ENCODE results near the gene TIGD3. TPM values are rescaled to one million over a fixed set of nuclear protein-coding genes. Genes with fewer than 3 reads are reported as not detected.
A peak's percentile ranks its signal among the peaks of the same experiment; 100 is the strongest.

TIGD3 gene
- total and polyA plus RNA-seq, 9 of the 15 experiments (the other 6 are each of a cell fraction or from before 2014, with no cell fraction given), result 0.06 to 1.3 (median 0.56) TPM

DNA sequence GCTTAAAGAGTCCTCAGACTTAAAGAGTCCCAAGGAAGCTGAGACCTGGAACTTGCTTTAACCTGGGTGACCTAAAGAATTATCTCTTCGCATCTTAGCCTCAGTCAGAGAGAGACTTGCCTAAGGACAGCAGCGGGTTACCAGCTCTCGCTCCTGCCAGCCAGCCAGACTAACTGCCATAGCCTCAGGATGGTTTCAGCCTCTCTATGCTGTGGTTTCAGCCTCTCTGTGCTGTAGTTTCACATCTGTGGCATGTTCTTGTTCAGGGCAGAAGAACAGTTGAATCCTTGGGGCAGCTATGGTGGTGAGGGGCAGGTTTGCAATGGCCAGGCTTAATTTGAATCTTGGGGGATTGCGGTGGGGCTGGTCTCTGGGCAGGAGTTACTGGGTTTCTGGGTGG lies 34.2 kb downstream of the TIGD3 start:
- TF ChIP-seq FOXA3 (CRISPR knock-in tag; conservative IDR thresholded peaks at IDR 0.05 in 1 of 2, IDR thresholded peaks at IDR 0.05 in 1 of 2), result 0 out of 4 replicates have a peak, but pooled peaks of 1 of the 2 experiments have one; percentile 21
- no peak for TF ChIP-seq SAP30 (IDR thresholded peaks at IDR 0.05; ENCODE audit: borderline replicate concordance, insufficient read depth, low read depth, low read length, poor library complexity, severe bottlenecking)
- POLR2A ChIA-PET, result interaction anchor here (0.6 to 16.2 kb wide), 10 partner anchors 9 to 219 kb away, joined by 3 to 253 read pairs (median 4); partner anchors contain the start of genes MALAT1, NEAT1 and SPDYC
- H3K79me2 ChIP-seq (ENCODE audit: control insufficient read depth, insufficient read depth, low read length), result peaks cover 37% of the 10 kb centered on the region
- no peaks in the 10 kb centered on the region for H3K9me1 ChIP-seq (ENCODE audit: control insufficient read depth, insufficient read depth, low read length)
- H3K4me1 ChIP-seq (replicated peaks in 1 of 2; ENCODE audit: control insufficient read depth in 2 of 2, insufficient read depth in 2 of 2, low read length in 2 of 2), result peaks cover 32 to 70% of the 10 kb centered on the region in 2 experiments
- H3K4me3 ChIP-seq, result no peak overlapping the region
- peak overlapping the region; percentile 43 for H3K4me2 ChIP-seq (ENCODE audit: insufficient read depth, low read length)
- in situ Hi-C loops (cut with MboI), result no loop called here
- intact Hi-C loops (cut with micrococcal nuclease), result no loop called here
- FAIRE-seq, result no peak
- H3K27ac ChIP-seq (ENCODE audit: extremely low read depth, low read depth, low read length), result no peak overlapping the region; the same call in 2 of the 3 replicates
- H3K9me3 ChIP-seq (replicated peaks; ENCODE audit: control insufficient read depth, insufficient read depth, low read depth, low read length), result no peaks in the 10 kb centered on the region; the same call in 1 of the 2 replicates
- ATAC-seq, result no peak
- BruUV-seq (replicated peaks), result no TSS peak
- H2AFZ ChIP-seq (ENCODE audit: low read depth, low read length), result no peak overlapping the region
- H3K27me3 ChIP-seq (ENCODE audit: control insufficient read depth in 2 of 2, insufficient read depth in 2 of 2, low read length in 2 of 2), result no peaks in the 10 kb centered on the region
- H3K9ac ChIP-seq (ENCODE audit: insufficient read depth in 1 of 2, low read depth in 2 of 2, low read length in 2 of 2), result peak overlapping the region; percentile 13 to 75; a peak in 2 of 4 replicates
- CTCF ChIA-PET (ENCODE audit: low intra/inter-chr PET ratio), result interaction anchor here (0.7 kb wide), 1 partner anchor 21 kb away, joined by 3 read pairs; no protein-coding TSS in a partner anchor
- peaks cover 54% of the 10 kb centered on the region; the same call in 2 of the 3 replicates for H3K36me3 ChIP-seq (ENCODE audit: control insufficient read depth, insufficient read depth, low read length)
- DNase-seq (ENCODE audit: extremely low read depth in 1 of 4, low spot score in 3 of 4), result no peak
- peaks cover 9% of the 10 kb centered on the region for H4K20me1 ChIP-seq (replicated peaks; ENCODE audit: control insufficient read depth, insufficient read depth, low read length)
- WGBS (ENCODE audit: insufficient coverage, low coverage, missing lambda C conversion rate), result 75% methylated on average over 4 of the region's 4 CpGs

DNA sequence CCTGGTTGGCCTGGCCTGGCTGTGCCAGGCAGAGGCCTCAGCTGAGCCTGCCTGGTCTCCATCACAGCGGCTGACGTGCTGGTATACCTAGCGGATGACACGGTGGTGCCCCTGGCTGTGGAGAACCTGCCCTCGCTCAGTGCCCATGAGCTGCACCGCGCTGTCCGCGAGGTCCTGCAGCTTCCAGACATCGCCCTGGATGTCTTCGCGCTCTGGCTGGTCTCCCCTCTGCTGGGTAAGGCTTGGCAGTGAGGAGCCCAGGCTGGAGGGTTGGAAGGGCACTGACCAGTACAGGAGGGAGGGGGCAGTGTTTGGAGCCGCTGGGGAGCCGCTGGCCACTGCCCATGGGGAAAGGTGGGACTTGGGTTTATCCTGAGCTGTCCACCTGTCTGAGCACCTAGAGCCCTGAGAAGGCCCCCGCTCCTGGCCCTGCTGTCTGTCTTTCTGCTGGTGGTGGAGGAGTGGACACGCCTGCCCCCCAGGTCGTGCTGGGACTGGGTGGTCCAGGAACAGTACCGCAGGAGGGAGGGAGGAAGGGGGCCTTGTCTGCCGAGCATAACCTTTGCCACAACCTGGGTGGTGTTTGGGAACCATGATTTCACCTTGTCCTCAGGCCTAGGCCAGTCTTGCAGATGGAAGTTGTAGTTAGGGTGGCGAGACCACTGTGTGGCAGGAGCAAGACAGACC lies 34.9 kb downstream of the TIGD3 start:
- TF ChIP-seq TAF15 (IDR thresholded peaks at IDR 0.05; ENCODE audit: low read depth, low read length) (no peak), GTF2F1 (IDR thresholded peaks at IDR 0.05; ENCODE audit: low read depth, low read length) (no peak), POLR2G (IDR thresholded peaks at IDR 0.05; ENCODE audit: low read depth, low read length) (0 out of 2 replicates have a peak, but pooled peaks have one; percentile 31), RBFOX2 (IDR thresholded peaks at IDR 0.05; ENCODE audit: low read depth, low read length) (peak; percentile 48; the same call in 1 of the 2 replicates)
- TF ChIP-seq, protein P1, sequence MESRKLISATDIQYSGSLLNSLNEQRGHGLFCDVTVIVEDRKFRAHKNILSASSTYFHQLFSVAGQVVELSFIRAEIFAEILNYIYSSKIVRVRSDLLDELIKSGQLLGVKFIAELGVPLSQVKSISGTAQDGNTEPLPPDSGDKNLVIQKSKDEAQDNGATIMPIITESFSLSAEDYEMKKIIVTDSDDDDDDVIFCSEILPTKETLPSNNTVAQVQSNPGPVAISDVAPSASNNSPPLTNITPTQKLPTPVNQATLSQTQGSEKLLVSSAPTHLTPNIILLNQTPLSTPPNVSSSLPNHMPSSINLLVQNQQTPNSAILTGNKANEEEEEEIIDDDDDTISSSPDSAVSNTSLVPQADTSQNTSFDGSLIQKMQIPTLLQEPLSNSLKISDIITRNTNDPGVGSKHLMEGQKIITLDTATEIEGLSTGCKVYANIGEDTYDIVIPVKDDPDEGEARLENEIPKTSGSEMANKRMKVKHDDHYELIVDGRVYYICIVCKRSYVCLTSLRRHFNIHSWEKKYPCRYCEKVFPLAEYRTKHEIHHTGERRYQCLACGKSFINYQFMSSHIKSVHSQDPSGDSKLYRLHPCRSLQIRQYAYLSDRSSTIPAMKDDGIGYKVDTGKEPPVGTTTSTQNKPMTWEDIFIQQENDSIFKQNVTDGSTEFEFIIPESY (CRISPR knock-in tag; IDR thresholded peaks at IDR 0.05), result 0 out of 2 replicates have a peak, but pooled peaks have one; percentile 50
- ChIA-PET CTCF (ENCODE audit: low intra/inter-chr PET ratio) (interaction anchor here (0.7 kb wide), 1 partner anchor 22 kb away, joined by 3 read pairs; no protein-coding TSS in a partner anchor), POLR2A (interaction anchor here (0.6 to 16.2 kb wide), 5 partner anchors 8 to 113 kb away, joined by 3 to 253 read pairs (median 21); partner anchors contain the start of genes MALAT1 and NEAT1)
- Histone ChIP-seq H3K4me2 (ENCODE audit: insufficient read depth, low read length) (no peak overlapping the region), H3K27me3 (ENCODE audit: control insufficient read depth in 2 of 2, insufficient read depth in 2 of 2, low read length in 2 of 2) (no peaks in the 10 kb centered on the region), H3K9ac (ENCODE audit: insufficient read depth in 1 of 2, low read depth in 2 of 2, low read length in 2 of 2) (peak overlapping the region in 1 of 2 experiments; percentile 75; a peak in 2 of 4 replicates), H3K4me3 (no peak overlapping the region), H3K27ac (ENCODE audit: extremely low read depth, low read depth, low read length) (no peak overlapping the region; the same call in 2 of the 3 replicates), H3K9me1 (ENCODE audit: control insufficient read depth, insufficient read depth, low read length) (no peaks in the 10 kb centered on the region), H4K20me1 (replicated peaks; ENCODE audit: control insufficient read depth, insufficient read depth, low read length) (peaks cover 9% of the 10 kb centered on the region), H3K4me1 (replicated peaks in 1 of 2; ENCODE audit: control insufficient read depth in 2 of 2, insufficient read depth in 2 of 2, low read length in 2 of 2) (peaks cover 26 to 71% of the 10 kb centered on the region in 2 experiments), H2AFZ (ENCODE audit: low read depth, low read length) (no peak overlapping the region), H3K36me3 (ENCODE audit: control insufficient read depth, insufficient read depth, low read length) (peaks cover 59% of the 10 kb centered on the region; the same call in 2 of the 3 replicates), H3K79me2 (ENCODE audit: control insufficient read depth, insufficient read depth, low read length) (peaks cover 37% of the 10 kb centered on the region), H3K9me3 (replicated peaks; ENCODE audit: control insufficient read depth, insufficient read depth, low read depth, low read length) (no peaks in the 10 kb centered on the region; the same call in 1 of the 2 replicates)
- intact Hi-C loops (cut with micrococcal nuclease), result no loop called here
- ATAC-seq, result no peak
- in situ Hi-C loops (cut with MboI), result no loop called here
- FAIRE-seq, result no peak
- no TSS peak for BruUV-seq (replicated peaks)
- no peak for DNase-seq (ENCODE audit: extremely low read depth in 1 of 4, low spot score in 3 of 4)
- 92% methylated on average over 17 of the region's 20 CpGs for WGBS (ENCODE audit: insufficient coverage, low coverage, missing lambda C conversion rate)
